Measurements from ENCODE around the gene CCDC33.

CCDC33 gene

GRCh38 chr15:74235962-74236361 lies at the start of gene CCDC33:
Gene CCDC33, plus strand, starts transcription at chr15:74236326. Its CDS starts 394 bp downstream, at chr15:74236720.
- Mint-ChIP-seq H3K4me3 (no peak within 1 kb of the TSS), H3K27ac (ENCODE audit: low read depth) (no peak within 1 kb of the TSS), H3K36me3 (ENCODE audit: insufficient read depth) (no peaks in the 10 kb centered on the region), H3K9me3 (no peaks in the 10 kb centered on the region), H3K27me3 (peaks cover 35% of the 10 kb centered on the region), H3K4me1 (no peaks in the 10 kb centered on the region)
- DNase-seq (ENCODE audit: low spot score in 2 of 2) (no peak), ATAC-seq (replicated peaks; ENCODE audit: extremely low read depth, poor library complexity, severe bottlenecking) (no peak)

- DNase-seq (ENCODE audit: low spot score in 2 of 2) (no peak), ATAC-seq (replicated peaks; ENCODE audit: extremely low read depth, poor library complexity, severe bottlenecking) (no peak)
- H3K9me3 Mint-ChIP-seq: no peaks in the 10 kb centered on the region
- H3K4me1 Mint-ChIP-seq: no peaks in the 10 kb centered on the region
- H3K36me3 Mint-ChIP-seq (ENCODE audit: insufficient read depth): peaks cover 3% of the 10 kb centered on the region
- H3K27me3 Mint-ChIP-seq: peaks cover 12% of the 10 kb centered on the region
- no peak overlapping the region for H3K27ac Mint-ChIP-seq (ENCODE audit: low read depth)
- H3K4me3 Mint-ChIP-seq: no peak overlapping the region
Measured at GRCh38 chr15:74188216-74188615, 47.9 kb upstream of the CCDC33 start.

- Mint-ChIP-seq H3K4me3 (no peak overlapping the region), H3K27ac (ENCODE audit: low read depth) (no peak overlapping the region), H3K4me1 (no peaks in the 10 kb centered on the region), H3K9me3 (no peaks in the 10 kb centered on the region), H3K36me3 (ENCODE audit: insufficient read depth) (peaks cover 3% of the 10 kb centered on the region), H3K27me3 (peaks cover 26% of the 10 kb centered on the region)
- DNase-seq (ENCODE audit: low spot score in 2 of 2) (no peak), ATAC-seq (replicated peaks; ENCODE audit: extremely low read depth, poor library complexity, severe bottlenecking) (no peak)
Measured at GRCh38 chr15:74191798-74192197, 44.3 kb upstream of the CCDC33 start.

GRCh38 chr15:74192751-74193150 lies 43.4 kb upstream of the CCDC33 start:
- Mint-ChIP-seq H3K4me1 (no peaks in the 10 kb centered on the region), H3K9me3 (no peaks in the 10 kb centered on the region), H3K36me3 (ENCODE audit: insufficient read depth) (peaks cover 3% of the 10 kb centered on the region), H3K27ac (ENCODE audit: low read depth) (no peak overlapping the region), H3K27me3 (peaks cover 26% of the 10 kb centered on the region), H3K4me3 (no peak overlapping the region)
- ATAC-seq (replicated peaks; ENCODE audit: extremely low read depth, poor library complexity, severe bottlenecking): no peak
- DNase-seq (ENCODE audit: low spot score in 2 of 2): no peak

GRCh38 chr15:74193299-74193718 lies 42.8 kb upstream of the CCDC33 start:
- Mint-ChIP-seq H3K27ac (ENCODE audit: low read depth) (no peak overlapping the region), H3K4me1 (no peaks in the 10 kb centered on the region), H3K36me3 (ENCODE audit: insufficient read depth) (peaks cover 3% of the 10 kb centered on the region), H3K27me3 (peaks cover 26% of the 10 kb centered on the region), H3K4me3 (no peak overlapping the region), H3K9me3 (no peaks in the 10 kb centered on the region)
- DNase-seq (ENCODE audit: low spot score in 2 of 2) (no peak), ATAC-seq (replicated peaks; ENCODE audit: extremely low read depth, poor library complexity, severe bottlenecking) (no peak)

- ATAC-seq (replicated peaks; ENCODE audit: extremely low read depth, poor library complexity, severe bottlenecking): no peak
- Mint-ChIP-seq H3K36me3 (ENCODE audit: insufficient read depth) (peaks cover 3% of the 10 kb centered on the region), H3K4me3 (no peak overlapping the region), H3K27me3 (peaks cover 26% of the 10 kb centered on the region), H3K27ac (ENCODE audit: low read depth) (no peak overlapping the region), H3K9me3 (no peaks in the 10 kb centered on the region), H3K4me1 (no peaks in the 10 kb centered on the region)
- DNase-seq (ENCODE audit: low spot score in 2 of 2): no peak
Measured at GRCh38 chr15:74193905-74194304, 42.2 kb upstream of the CCDC33 start.

- ATAC-seq (replicated peaks; ENCODE audit: extremely low read depth, poor library complexity, severe bottlenecking) (no peak), DNase-seq (ENCODE audit: low spot score in 2 of 2) (no peak)
- Mint-ChIP-seq H3K9me3 (no peaks in the 10 kb centered on the region), H3K27me3 (peaks cover 33% of the 10 kb centered on the region), H3K27ac (ENCODE audit: low read depth) (no peak overlapping the region), H3K36me3 (ENCODE audit: insufficient read depth) (peaks cover 3% of the 10 kb centered on the region), H3K4me3 (no peak overlapping the region), H3K4me1 (no peaks in the 10 kb centered on the region)
Measured at GRCh38 chr15:74194572-74195559, 41.3 kb upstream of the CCDC33 start.

GRCh38 chr15:74196175-74196574 lies 40.0 kb upstream of the CCDC33 start:
- Mint-ChIP-seq H3K27me3 (peaks cover 44% of the 10 kb centered on the region), H3K27ac (ENCODE audit: low read depth) (no peak overlapping the region), H3K36me3 (ENCODE audit: insufficient read depth) (peaks cover 3% of the 10 kb centered on the region), H3K4me3 (no peak overlapping the region), H3K9me3 (no peaks in the 10 kb centered on the region), H3K4me1 (no peaks in the 10 kb centered on the region)
- ATAC-seq (replicated peaks; ENCODE audit: extremely low read depth, poor library complexity, severe bottlenecking) (no peak), DNase-seq (ENCODE audit: low spot score in 2 of 2) (no peak)

GRCh38 chr15:74197176-74197965 lies 38.8 kb upstream of the CCDC33 start:
- H3K27me3 Mint-ChIP-seq: peaks cover 52% of the 10 kb centered on the region
- no peaks in the 10 kb centered on the region for H3K4me1 Mint-ChIP-seq
- no peaks in the 10 kb centered on the region for H3K9me3 Mint-ChIP-seq
- DNase-seq (ENCODE audit: low spot score in 2 of 2) (no peak), ATAC-seq (replicated peaks; ENCODE audit: extremely low read depth, poor library complexity, severe bottlenecking) (no peak)
- H3K36me3 Mint-ChIP-seq (ENCODE audit: insufficient read depth): peaks cover 3% of the 10 kb centered on the region
- no peak overlapping the region for H3K27ac Mint-ChIP-seq (ENCODE audit: low read depth)
- no peak overlapping the region for H3K4me3 Mint-ChIP-seq

GRCh38 chr15:74199297-74199652 lies 36.9 kb upstream of the CCDC33 start:
- no peaks in the 10 kb centered on the region for H3K4me1 Mint-ChIP-seq
- peaks cover 53% of the 10 kb centered on the region for H3K27me3 Mint-ChIP-seq
- H3K9me3 Mint-ChIP-seq: no peaks in the 10 kb centered on the region
- H3K27ac Mint-ChIP-seq (ENCODE audit: low read depth): no peak overlapping the region
- no peak for DNase-seq (ENCODE audit: low spot score in 2 of 2)
- H3K36me3 Mint-ChIP-seq (ENCODE audit: insufficient read depth): no peaks in the 10 kb centered on the region
- H3K4me3 Mint-ChIP-seq: no peak overlapping the region
- ATAC-seq (replicated peaks; ENCODE audit: extremely low read depth, poor library complexity, severe bottlenecking): no peak

GRCh38 chr15:74200412-74200815 lies 35.7 kb upstream of the CCDC33 start:
- H3K4me1 Mint-ChIP-seq: no peaks in the 10 kb centered on the region
- no peaks in the 10 kb centered on the region for H3K9me3 Mint-ChIP-seq
- DNase-seq (ENCODE audit: low spot score in 2 of 2) (no peak), ATAC-seq (replicated peaks; ENCODE audit: extremely low read depth, poor library complexity, severe bottlenecking) (no peak)
- peaks cover 61% of the 10 kb centered on the region for H3K27me3 Mint-ChIP-seq
- H3K27ac Mint-ChIP-seq (ENCODE audit: low read depth): no peak overlapping the region
- H3K4me3 Mint-ChIP-seq: no peak overlapping the region
- H3K36me3 Mint-ChIP-seq (ENCODE audit: insufficient read depth): no peaks in the 10 kb centered on the region

- no peaks in the 10 kb centered on the region for H3K4me1 Mint-ChIP-seq
- peaks cover 62% of the 10 kb centered on the region for H3K27me3 Mint-ChIP-seq
- ATAC-seq (replicated peaks; ENCODE audit: extremely low read depth, poor library complexity, severe bottlenecking) (no peak), DNase-seq (ENCODE audit: low spot score in 2 of 2) (no peak)
- no peaks in the 10 kb centered on the region for H3K9me3 Mint-ChIP-seq
- no peaks in the 10 kb centered on the region for H3K36me3 Mint-ChIP-seq (ENCODE audit: insufficient read depth)
- H3K27ac Mint-ChIP-seq (ENCODE audit: low read depth): no peak overlapping the region
- no peak overlapping the region for H3K4me3 Mint-ChIP-seq
Measured at GRCh38 chr15:74200871-74201419, 35.2 kb upstream of the CCDC33 start.

All from central memory CD8-positive, alpha-beta T cell (primary cell).